HG03280 (cell line): ENCODE data around the gene CXXC4.

Experiments used
- ATAC-seq: cut with Tn5 transposase; IDR thresholded peaks from one replicate; pipeline ENCODE4 v1.9.1; 2021; ENCODE audit warnings: mild to moderate bottlenecking, moderate library complexity; ENCODE audit not compliant: unreplicated experiment

CXXC4 gene

GRCh38 chr4:104494822-104495559 is at the start of gene CXXC4:
Gene CXXC4, minus strand, starts transcription at chr4:104494894. Its CDS starts 3,092 bp downstream, at chr4:104491802.
- no peak for ATAC-seq

- ATAC-seq = no peak
Measured at GRCh38 chr4:104533156-104533555, 38.5 kb upstream of the CXXC4 start.

- no peak for ATAC-seq
Measured at GRCh38 chr4:104532677-104533076, 38.0 kb upstream of the CXXC4 start.

GRCh38 chr4:104531390-104531789 is 36.7 kb upstream of the CXXC4 start:
- no peak for ATAC-seq

GRCh38 chr4:104530426-104530825 is 35.7 kb upstream of the CXXC4 start:
- ATAC-seq = no peak

- ATAC-seq = no peak
Measured at GRCh38 chr4:104524591-104524990, 29.9 kb upstream of the CXXC4 start.

GRCh38 chr4:104524026-104524425 is 29.3 kb upstream of the CXXC4 start:
- no peak for ATAC-seq

GRCh38 chr4:104519588-104519987 is 24.9 kb upstream of the CXXC4 start:
- peak; percentile 94 for ATAC-seq

GRCh38 chr4:104516884-104517283 is 22.2 kb upstream of the CXXC4 start:
- ATAC-seq = no peak

GRCh38 chr4:104508224-104508623 is 13.5 kb upstream of the CXXC4 start:
- ATAC-seq = no peak

GRCh38 chr4:104507112-104507511 is 12.4 kb upstream of the CXXC4 start:
- no peak for ATAC-seq

GRCh38 chr4:104504536-104504935 is 9.8 kb upstream of the CXXC4 start:
- no peak for ATAC-seq

GRCh38 chr4:104502471-104502870 is 7.8 kb upstream of the CXXC4 start:
- ATAC-seq = no peak

GRCh38 chr4:104501290-104501689 is 6.6 kb upstream of the CXXC4 start:
- ATAC-seq = no peak

- ATAC-seq = no peak
Measured at GRCh38 chr4:104500442-104500841, 5.7 kb upstream of the CXXC4 start.

GRCh38 chr4:104494185-104494584 is 509 bp downstream of the CXXC4 start:
- no peak for ATAC-seq

GRCh38 chr4:104493081-104493831 is 1.4 kb downstream of the CXXC4 start:
- no peak for ATAC-seq

GRCh38 chr4:104492183-104492771 is 2.4 kb downstream of the CXXC4 start:
- peak; percentile 26 for ATAC-seq

- peak; percentile 47 for ATAC-seq
Measured at GRCh38 chr4:104491481-104492182, 3.1 kb downstream of the CXXC4 start.

GRCh38 chr4:104490770-104491480 is 3.8 kb downstream of the CXXC4 start:
- ATAC-seq = peak; percentile 36
